A673 (cell line): ENCODE results near the gene MMP10.

Source experiments
- EZH2 ChIP-seq: fragments of 200-600 bp; sonication (generic); IDR thresholded peaks from 2 replicates; pipeline ENCODE4 v1.6.1; 2017; ENCODE audit warnings: borderline replicate concordance, low read depth, mild to moderate bottlenecking, mixed read lengths, antibody characterized with exemption, low read length; ENCODE audit not compliant: poor library complexity, severe bottlenecking
- TF ChIP-seq, protein P1 (sequence below): fragments of 300-800, 200-600 bp; sonication (generic); conservative IDR thresholded peaks from 2 replicates; pipeline ENCODE4 v1.5.1; 2017; ENCODE audit warnings: low read depth, mild to moderate bottlenecking, antibody characterized with exemption, low read length, moderate library complexity, mixed read lengths

DNA sequence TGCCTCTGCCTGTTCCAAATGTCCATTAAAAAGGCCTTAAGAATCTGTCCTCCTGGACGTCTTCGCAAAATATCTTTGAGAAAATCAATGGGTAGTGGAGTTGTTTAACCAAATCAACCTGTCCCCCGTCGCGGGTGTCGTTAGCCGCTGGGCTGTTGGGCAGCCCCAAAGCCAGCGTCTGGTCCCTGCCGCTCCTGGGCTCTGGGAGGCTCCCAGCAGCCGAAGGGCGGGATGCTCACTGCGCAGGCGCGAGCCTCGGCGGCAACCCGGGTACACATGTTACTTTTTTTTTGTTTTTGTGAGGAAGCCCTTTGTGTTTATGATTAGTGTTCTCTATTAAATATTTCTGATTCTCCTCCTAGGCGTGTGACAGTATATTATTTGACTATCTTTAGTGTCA is 12.6 kb downstream of the MMP10 start:
- TF ChIP-seq, protein P1, sequence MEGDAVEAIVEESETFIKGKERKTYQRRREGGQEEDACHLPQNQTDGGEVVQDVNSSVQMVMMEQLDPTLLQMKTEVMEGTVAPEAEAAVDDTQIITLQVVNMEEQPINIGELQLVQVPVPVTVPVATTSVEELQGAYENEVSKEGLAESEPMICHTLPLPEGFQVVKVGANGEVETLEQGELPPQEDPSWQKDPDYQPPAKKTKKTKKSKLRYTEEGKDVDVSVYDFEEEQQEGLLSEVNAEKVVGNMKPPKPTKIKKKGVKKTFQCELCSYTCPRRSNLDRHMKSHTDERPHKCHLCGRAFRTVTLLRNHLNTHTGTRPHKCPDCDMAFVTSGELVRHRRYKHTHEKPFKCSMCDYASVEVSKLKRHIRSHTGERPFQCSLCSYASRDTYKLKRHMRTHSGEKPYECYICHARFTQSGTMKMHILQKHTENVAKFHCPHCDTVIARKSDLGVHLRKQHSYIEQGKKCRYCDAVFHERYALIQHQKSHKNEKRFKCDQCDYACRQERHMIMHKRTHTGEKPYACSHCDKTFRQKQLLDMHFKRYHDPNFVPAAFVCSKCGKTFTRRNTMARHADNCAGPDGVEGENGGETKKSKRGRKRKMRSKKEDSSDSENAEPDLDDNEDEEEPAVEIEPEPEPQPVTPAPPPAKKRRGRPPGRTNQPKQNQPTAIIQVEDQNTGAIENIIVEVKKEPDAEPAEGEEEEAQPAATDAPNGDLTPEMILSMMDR: no peak
- TF ChIP-seq EZH2: no peak
